AG09319 (cell line): ENCODE data around the gene KRTCAP3.

Experiments used
- DNase-seq: peaks from one replicate; pipeline ENCODE4 v3.0.0-alpha.2; 2010; ENCODE audit warnings: low read depth; ENCODE audit errors: extremely low read depth
- CTCF ChIP-seq: IDR thresholded peaks from 2 replicates; pipeline ENCODE4 v1.5.1; 2011; ENCODE audit warnings: low read depth, mild to moderate bottlenecking, inconsistent platforms, low read length, moderate library complexity

The KRTCAP3 gene

DNA sequence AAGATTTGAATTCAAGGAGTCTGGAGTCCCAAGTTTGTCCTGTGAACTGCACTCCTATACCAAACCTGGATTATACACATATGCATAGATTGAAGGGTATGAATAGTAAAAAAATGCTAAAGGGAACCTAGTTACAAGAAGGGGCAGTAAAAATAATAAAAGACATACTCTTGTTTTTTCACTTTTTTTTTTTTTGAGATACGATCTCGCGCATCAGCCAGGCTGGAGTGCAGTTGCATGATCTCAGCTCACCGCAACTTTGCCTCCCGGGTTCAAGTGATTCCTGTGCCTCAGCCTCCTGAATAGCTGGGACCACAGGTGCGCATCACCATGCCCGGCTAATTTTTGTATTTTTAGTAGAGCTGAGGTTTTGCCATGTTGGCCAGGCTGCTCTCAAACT lies 22.3 kb downstream of the KRTCAP3 start:
- no peak for DNase-seq
- TF ChIP-seq CTCF = no peak

- no peak for DNase-seq
- no peak for TF ChIP-seq CTCF
Observed at GRCh38 chr2:27471961-27472360, 29.8 kb downstream of the KRTCAP3 start.

GRCh38 chr2:27485496-27485895 lies 43.3 kb downstream of the KRTCAP3 start:
- TF ChIP-seq CTCF = no peak
- no peak for DNase-seq

GRCh38 chr2:27489118-27489497 lies 46.9 kb downstream of the KRTCAP3 start:
- no peak for DNase-seq
- TF ChIP-seq CTCF = no peak; the same call in 1 of the 2 replicates

- DNase-seq = peak; percentile 91
- TF ChIP-seq CTCF = no peak
Observed at GRCh38 chr2:27489498-27490397, 47.6 kb downstream of the KRTCAP3 start, which contains the start of gene IFT172. TSS of gene IFT172 (minus strand) at chr2:27489743. CDS start at chr2:27489653, 90 bp downstream.

GRCh38 chr2:27492557-27492956 lies 50.4 kb downstream of the KRTCAP3 start:
- DNase-seq = no peak
- no peak for TF ChIP-seq CTCF

- no peak for TF ChIP-seq CTCF
- DNase-seq = no peak
Observed at GRCh38 chr2:27493948-27494283, 51.7 kb downstream of the KRTCAP3 start.
